ENCODE results near the gene MSS51. TPM values are rescaled to one million over a fixed set of nuclear protein-coding genes. Genes with fewer than 3 reads are reported as not detected.
"Not testable (repeated sequence)": the region's sequence is repeated elsewhere in the genome, so short reads cannot be mapped to it uniquely, and the experiment has no call there.

MSS51 gene
- polyA plus RNA-seq, 2 donors = 0.54 to 2.0 TPM

GRCh38 chr10:73407495-73407894 lies 25.9 kb downstream of the MSS51 start:
- Histone ChIP-seq H3K36me3 (ENCODE audit: control insufficient read depth in 2 of 2, insufficient read depth in 2 of 2, low read length in 1 of 2) (no peaks in the 10 kb centered on the region), H3K9me3 (ENCODE audit: control insufficient read depth in 2 of 2, insufficient read depth in 1 of 2, low read depth in 1 of 2, low read length in 1 of 2) (no peaks in the 10 kb centered on the region), H3K4me1 (ENCODE audit: control insufficient read depth in 2 of 2, insufficient read depth in 2 of 2, low read length in 1 of 2) (no peaks in the 10 kb centered on the region), H3K4me3 (ENCODE audit: low read depth in 1 of 2, low read length in 2 of 2) (no peak overlapping the region), H3K27ac (ENCODE audit: low read depth in 2 of 2, low read length in 1 of 2) (no peak overlapping the region), H3K27me3 (ENCODE audit: control insufficient read depth in 1 of 2, insufficient read depth in 2 of 2, low read length in 2 of 2) (no peaks in the 10 kb centered on the region)
- 86 to 93% methylated on average over 1 of the region's 1 CpG for WGBS, 2 donors

GRCh38 chr10:73406846-73407245 lies 26.5 kb downstream of the MSS51 start:
- Histone ChIP-seq H3K9me3 (ENCODE audit: control insufficient read depth in 2 of 2, insufficient read depth in 1 of 2, low read depth in 1 of 2, low read length in 1 of 2) (no peaks in the 10 kb centered on the region), H3K4me3 (ENCODE audit: low read depth in 1 of 2, low read length in 2 of 2) (no peak overlapping the region), H3K4me1 (ENCODE audit: control insufficient read depth in 2 of 2, insufficient read depth in 2 of 2, low read length in 1 of 2) (no peaks in the 10 kb centered on the region), H3K27me3 (ENCODE audit: control insufficient read depth in 1 of 2, insufficient read depth in 2 of 2, low read length in 2 of 2) (no peaks in the 10 kb centered on the region), H3K36me3 (ENCODE audit: control insufficient read depth in 2 of 2, insufficient read depth in 2 of 2, low read length in 1 of 2) (no peaks in the 10 kb centered on the region), H3K27ac (ENCODE audit: low read depth in 2 of 2, low read length in 1 of 2) (no peak overlapping the region)
- 85 to 90% methylated on average over 5 of the region's 5 CpGs for WGBS, 2 donors

- no peak overlapping the region for H3K27ac ChIP-seq (ENCODE audit: low read depth in 2 of 2, low read length in 1 of 2)
- H3K36me3 ChIP-seq (ENCODE audit: control insufficient read depth in 2 of 2, insufficient read depth in 2 of 2, low read length in 1 of 2) = no peaks in the 10 kb centered on the region
- WGBS, 2 donors = 94 to 95% methylated on average over 3 of the region's 3 CpGs
- no peaks in the 10 kb centered on the region for H3K9me3 ChIP-seq (ENCODE audit: control insufficient read depth in 2 of 2, insufficient read depth in 1 of 2, low read depth in 1 of 2, low read length in 1 of 2)
- no peaks in the 10 kb centered on the region for H3K4me1 ChIP-seq (ENCODE audit: control insufficient read depth in 2 of 2, insufficient read depth in 2 of 2, low read length in 1 of 2)
- H3K27me3 ChIP-seq (ENCODE audit: control insufficient read depth in 1 of 2, insufficient read depth in 2 of 2, low read length in 2 of 2) = no peaks in the 10 kb centered on the region
- no peak overlapping the region for H3K4me3 ChIP-seq (ENCODE audit: low read depth in 1 of 2, low read length in 2 of 2)
These were observed 27.8 kb downstream of the MSS51 start for GRCh38 chr10:73405556-73405955.

GRCh38 chr10:73404690-73405089 lies 28.7 kb downstream of the MSS51 start:
- Histone ChIP-seq H3K9me3 (ENCODE audit: control insufficient read depth in 2 of 2, insufficient read depth in 1 of 2, low read depth in 1 of 2, low read length in 1 of 2) (no peaks in the 10 kb centered on the region), H3K36me3 (ENCODE audit: control insufficient read depth in 2 of 2, insufficient read depth in 2 of 2, low read length in 1 of 2) (no peaks in the 10 kb centered on the region), H3K27me3 (ENCODE audit: control insufficient read depth in 1 of 2, insufficient read depth in 2 of 2, low read length in 2 of 2) (no peaks in the 10 kb centered on the region), H3K4me1 (ENCODE audit: control insufficient read depth in 2 of 2, insufficient read depth in 2 of 2, low read length in 1 of 2) (no peaks in the 10 kb centered on the region), H3K4me3 (ENCODE audit: low read depth in 1 of 2, low read length in 2 of 2) (no peak overlapping the region), H3K27ac (ENCODE audit: low read depth in 2 of 2, low read length in 1 of 2) (no peak overlapping the region)
- 97 to 98% methylated on average over 9 of the region's 9 CpGs for WGBS, 2 donors

- Histone ChIP-seq H3K36me3 (ENCODE audit: control insufficient read depth in 2 of 2, insufficient read depth in 2 of 2, low read length in 1 of 2) (peaks cover 2 to 4% of the 10 kb centered on the region in 2 donors), H3K4me3 (ENCODE audit: low read depth in 1 of 2, low read length in 2 of 2) (no peak overlapping the region)
- WGBS, 2 donors = 95% methylated on average over 6 of the region's 6 CpGs
These were observed 31.7 kb downstream of the MSS51 start for GRCh38 chr10:73401636-73402035.

GRCh38 chr10:73399063-73399462 lies 34.3 kb downstream of the MSS51 start:
- H3K36me3 ChIP-seq (ENCODE audit: control insufficient read depth in 2 of 2, insufficient read depth in 2 of 2, low read length in 1 of 2) = peaks cover 2 to 4% of the 10 kb centered on the region in 2 donors
- no peak overlapping the region for H3K4me3 ChIP-seq (ENCODE audit: low read depth in 1 of 2, low read length in 2 of 2)

More at GRCh38 chr10:73401636-73402035, 31.7 kb downstream of the MSS51 start:
- H3K27me3 ChIP-seq (ENCODE audit: control insufficient read depth in 1 of 2, insufficient read depth in 2 of 2, low read length in 2 of 2) = no peaks in the 10 kb centered on the region
- H3K4me1 ChIP-seq (ENCODE audit: control insufficient read depth in 2 of 2, insufficient read depth in 2 of 2, low read length in 1 of 2) = no peaks in the 10 kb centered on the region
- H3K27ac ChIP-seq (ENCODE audit: low read depth in 2 of 2, low read length in 1 of 2) = no peak overlapping the region
- H3K9me3 ChIP-seq (ENCODE audit: control insufficient read depth in 2 of 2, insufficient read depth in 1 of 2, low read depth in 1 of 2, low read length in 1 of 2) = no peaks in the 10 kb centered on the region

GRCh38 chr10:73398024-73398423 lies 35.3 kb downstream of the MSS51 start:
- H3K27me3 ChIP-seq (ENCODE audit: control insufficient read depth in 1 of 2, insufficient read depth in 2 of 2, low read length in 2 of 2) = no peaks in the 10 kb centered on the region
- no peaks in the 10 kb centered on the region for H3K9me3 ChIP-seq (ENCODE audit: control insufficient read depth in 2 of 2, insufficient read depth in 1 of 2, low read depth in 1 of 2, low read length in 1 of 2)
- peaks cover 2 to 4% of the 10 kb centered on the region in 2 donors for H3K36me3 ChIP-seq (ENCODE audit: control insufficient read depth in 2 of 2, insufficient read depth in 2 of 2, low read length in 1 of 2)
- no peak overlapping the region for H3K4me3 ChIP-seq (ENCODE audit: low read depth in 1 of 2, low read length in 2 of 2)
- H3K4me1 ChIP-seq (ENCODE audit: control insufficient read depth in 2 of 2, insufficient read depth in 2 of 2, low read length in 1 of 2) = no peaks in the 10 kb centered on the region
- no peak overlapping the region for H3K27ac ChIP-seq (ENCODE audit: low read depth in 2 of 2, low read length in 1 of 2)
- WGBS, 2 donors = 98% methylated on average over 6 of the region's 6 CpGs

More at GRCh38 chr10:73399063-73399462, 34.3 kb downstream of the MSS51 start:
- Histone ChIP-seq H3K9me3 (ENCODE audit: control insufficient read depth in 2 of 2, insufficient read depth in 1 of 2, low read depth in 1 of 2, low read length in 1 of 2) (no peaks in the 10 kb centered on the region), H3K27me3 (ENCODE audit: control insufficient read depth in 1 of 2, insufficient read depth in 2 of 2, low read length in 2 of 2) (no peaks in the 10 kb centered on the region), H3K4me1 (ENCODE audit: control insufficient read depth in 2 of 2, insufficient read depth in 2 of 2, low read length in 1 of 2) (no peaks in the 10 kb centered on the region), H3K27ac (ENCODE audit: low read depth in 2 of 2, low read length in 1 of 2) (no peak overlapping the region)
- 79 to 81% methylated on average over 4 of the region's 4 CpGs for WGBS, 2 donors

- not testable (repeated sequence) for H3K27me3 ChIP-seq (ENCODE audit: control insufficient read depth in 1 of 2, insufficient read depth in 2 of 2, low read length in 2 of 2); H3K4me3 ChIP-seq (ENCODE audit: low read depth in 1 of 2, low read length in 2 of 2); H3K27ac ChIP-seq (ENCODE audit: low read depth in 2 of 2, low read length in 1 of 2); H3K9me3 ChIP-seq (ENCODE audit: control insufficient read depth in 2 of 2, insufficient read depth in 1 of 2, low read depth in 1 of 2, low read length in 1 of 2); H3K4me1 ChIP-seq (ENCODE audit: control insufficient read depth in 2 of 2, insufficient read depth in 2 of 2, low read length in 1 of 2)
- 99 to 100% methylated on average over 3 of the region's 4 CpGs for WGBS, 2 donors
- peaks cover 2 to 12% of the 10 kb centered on the region in 2 donors for H3K36me3 ChIP-seq (ENCODE audit: control insufficient read depth in 2 of 2, insufficient read depth in 2 of 2, low read length in 1 of 2)
These were observed 39.0 kb downstream of the MSS51 start for GRCh38 chr10:73394325-73394724.

GRCh38 chr10:73388228-73388627 lies 45.1 kb downstream of the MSS51 start:
- Histone ChIP-seq H3K9me3 (ENCODE audit: control insufficient read depth in 2 of 2, insufficient read depth in 1 of 2, low read depth in 1 of 2, low read length in 1 of 2) (no peaks in the 10 kb centered on the region), H3K36me3 (ENCODE audit: control insufficient read depth in 2 of 2, insufficient read depth in 2 of 2, low read length in 1 of 2) (peaks cover 11 to 26% of the 10 kb centered on the region in 2 donors), H3K27ac (ENCODE audit: low read depth in 2 of 2, low read length in 1 of 2) (no peak overlapping the region), H3K4me1 (ENCODE audit: control insufficient read depth in 2 of 2, insufficient read depth in 2 of 2, low read length in 1 of 2) (no peaks in the 10 kb centered on the region), H3K27me3 (ENCODE audit: control insufficient read depth in 1 of 2, insufficient read depth in 2 of 2, low read length in 2 of 2) (no peaks in the 10 kb centered on the region), H3K4me3 (ENCODE audit: low read depth in 1 of 2, low read length in 2 of 2) (no peak overlapping the region)
- WGBS, 2 donors = 93% methylated on average over 4 of the region's 4 CpGs

GRCh38 chr10:73386583-73386982 lies 46.8 kb downstream of the MSS51 start:
- Histone ChIP-seq H3K9me3 (ENCODE audit: control insufficient read depth in 2 of 2, insufficient read depth in 1 of 2, low read depth in 1 of 2, low read length in 1 of 2) (no peaks in the 10 kb centered on the region), H3K36me3 (ENCODE audit: control insufficient read depth in 2 of 2, insufficient read depth in 2 of 2, low read length in 1 of 2) (peaks cover 11 to 31% of the 10 kb centered on the region in 2 donors), H3K27me3 (ENCODE audit: control insufficient read depth in 1 of 2, insufficient read depth in 2 of 2, low read length in 2 of 2) (no peaks in the 10 kb centered on the region), H3K27ac (ENCODE audit: low read depth in 2 of 2, low read length in 1 of 2) (no peak overlapping the region), H3K4me3 (ENCODE audit: low read depth in 1 of 2, low read length in 2 of 2) (no peak overlapping the region), H3K4me1 (ENCODE audit: control insufficient read depth in 2 of 2, insufficient read depth in 2 of 2, low read length in 1 of 2) (no peaks in the 10 kb centered on the region)
- 93 to 98% methylated on average over 7 of the region's 7 CpGs for WGBS, 2 donors
